H54 (cell line): ENCODE data around the gene CRHR2.

Source experiments
- DNase-seq: peaks from one replicate; pipeline ENCODE4 v3.0.0; 2011; ENCODE audit warnings: low spot score, mixed read lengths; ENCODE audit not compliant: insufficient read length
- FAIRE-seq: peaks from 3 replicates; lab custom pipeline; 2011; peaks lifted over from hg19 to GRCh38; lab: Jason Lieb, UNC
- POLR2A ChIP-seq: IDR thresholded peaks from 2 replicates; pipeline ENCODE4 v1.6.1; 2011; ENCODE audit warnings: low read depth, mild to moderate bottlenecking, low read length

Gene CRHR2

DNA sequence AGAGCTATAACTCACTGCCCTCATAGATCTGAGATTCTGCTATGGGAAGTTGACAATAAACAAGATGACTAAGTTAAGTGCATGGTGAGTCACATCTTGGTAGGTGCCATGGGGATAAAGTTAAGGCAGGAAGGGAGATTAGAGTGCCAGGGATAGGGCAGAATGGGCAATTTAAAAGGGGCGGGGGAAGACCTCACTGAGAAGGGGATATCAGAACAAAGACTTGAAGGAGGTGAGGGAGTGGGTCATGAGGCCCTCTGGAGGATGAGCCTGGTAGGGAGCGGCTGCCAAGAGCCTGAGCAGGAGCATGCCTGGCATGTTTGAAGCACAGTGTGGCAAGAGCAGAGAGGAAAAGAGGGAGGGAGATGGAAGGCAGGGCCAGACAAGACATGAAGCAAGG lies 34.9 kb upstream of the CRHR2 start:
- FAIRE-seq: no peak
- peak; percentile 75 for DNase-seq

GRCh38 chr7:30714129-30714528 lies 31.9 kb upstream of the CRHR2 start:
- TF ChIP-seq POLR2A: no peak
- DNase-seq (no peak), FAIRE-seq (no peak)

More for the DNA sequence above, 34.9 kb upstream of the CRHR2 start:
- no peak for TF ChIP-seq POLR2A

DNA sequence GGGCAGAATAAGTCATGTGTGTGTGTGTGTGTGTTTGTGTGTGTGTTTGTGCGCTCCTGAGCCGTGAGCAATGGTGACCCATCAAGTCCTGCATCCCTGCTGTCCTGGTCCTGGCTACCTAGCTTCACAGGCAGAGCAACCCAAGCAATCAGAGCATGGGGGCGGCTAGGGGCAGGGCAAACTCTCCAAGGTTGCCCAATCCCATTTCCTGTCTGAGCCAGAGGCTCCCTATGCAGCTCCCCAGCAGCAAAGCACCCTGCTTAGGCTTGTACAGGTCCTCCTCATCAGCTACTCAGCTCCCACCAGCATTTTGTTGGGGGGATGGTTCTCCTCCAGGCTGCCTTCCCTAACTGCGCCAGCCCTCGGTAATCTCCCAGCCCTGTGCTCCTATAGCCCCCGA lies 31.1 kb upstream of the CRHR2 start:
- no peak for FAIRE-seq
- DNase-seq: no peak
- TF ChIP-seq POLR2A: no peak

DNA sequence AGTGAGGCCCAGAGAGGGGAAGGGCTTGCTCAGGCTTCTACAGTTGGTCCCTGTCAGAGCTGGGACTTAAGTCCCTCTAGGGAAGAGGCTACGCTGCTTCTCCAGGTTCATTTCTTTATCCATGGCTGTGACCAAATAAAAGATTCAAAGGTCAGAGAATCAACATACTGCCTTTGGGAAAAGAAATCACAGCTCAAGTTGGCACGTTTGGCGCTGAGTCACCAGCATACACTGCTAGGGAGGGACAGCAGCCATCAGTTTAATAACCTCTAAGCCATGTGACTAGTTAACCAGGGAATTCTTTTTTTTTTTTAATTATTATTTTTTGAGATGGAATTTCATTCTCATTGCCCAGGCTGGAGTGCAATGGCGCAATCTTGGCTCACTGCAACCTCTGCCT lies 28.4 kb upstream of the CRHR2 start:
- no peak for FAIRE-seq
- TF ChIP-seq POLR2A: no peak
- no peak for DNase-seq

GRCh38 chr7:30709549-30709948 lies 27.3 kb upstream of the CRHR2 start:
- DNase-seq (no peak), FAIRE-seq (no peak)
- TF ChIP-seq POLR2A: no peak

DNA sequence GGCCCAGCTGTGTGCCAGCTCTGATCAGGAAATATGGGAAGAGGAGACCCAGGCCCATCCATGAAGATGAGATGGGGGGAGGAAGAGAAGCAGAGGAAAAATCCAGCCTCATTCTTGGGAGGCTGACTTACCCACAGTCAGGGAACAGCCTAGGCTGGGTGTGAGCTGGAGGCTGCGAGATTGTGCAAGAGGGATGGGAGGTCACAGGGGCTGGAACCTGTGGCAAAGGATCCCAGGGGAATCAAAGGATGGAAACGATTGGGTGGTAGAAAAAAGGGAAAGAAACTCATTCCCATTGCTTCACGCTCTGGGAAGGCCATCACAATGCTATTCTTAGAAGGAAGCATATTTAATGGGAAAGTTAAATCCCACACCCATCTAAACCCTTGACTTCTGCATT lies 26.7 kb upstream of the CRHR2 start:
- DNase-seq (no peak), FAIRE-seq (no peak)
- no peak for TF ChIP-seq POLR2A

DNA sequence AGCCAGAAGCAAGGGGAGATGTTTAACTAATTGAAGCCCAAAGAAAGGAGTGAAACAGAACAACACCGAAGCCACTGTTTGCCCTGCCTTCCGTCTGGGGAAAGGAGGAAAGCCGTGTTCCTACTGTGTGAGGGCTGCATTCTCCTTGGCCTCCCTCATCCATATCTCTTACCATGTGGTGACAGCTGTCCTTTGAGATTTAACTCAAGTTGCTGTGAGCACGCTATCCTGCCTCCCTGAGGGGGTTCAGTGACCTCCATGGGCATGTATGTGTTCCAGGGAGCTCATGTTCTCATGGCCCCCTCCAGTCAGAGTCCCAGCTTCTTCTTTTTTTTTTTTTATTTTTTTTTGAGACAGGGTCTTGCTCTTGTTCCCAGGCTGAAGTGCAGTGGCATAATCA lies 26.2 kb upstream of the CRHR2 start:
- FAIRE-seq (no peak), DNase-seq (no peak)
- TF ChIP-seq POLR2A: no peak

GRCh38 chr7:30707391-30708357 lies 25.4 kb upstream of the CRHR2 start:
- DNase-seq: no peak
- no peak for FAIRE-seq
- no peak for TF ChIP-seq POLR2A

DNA sequence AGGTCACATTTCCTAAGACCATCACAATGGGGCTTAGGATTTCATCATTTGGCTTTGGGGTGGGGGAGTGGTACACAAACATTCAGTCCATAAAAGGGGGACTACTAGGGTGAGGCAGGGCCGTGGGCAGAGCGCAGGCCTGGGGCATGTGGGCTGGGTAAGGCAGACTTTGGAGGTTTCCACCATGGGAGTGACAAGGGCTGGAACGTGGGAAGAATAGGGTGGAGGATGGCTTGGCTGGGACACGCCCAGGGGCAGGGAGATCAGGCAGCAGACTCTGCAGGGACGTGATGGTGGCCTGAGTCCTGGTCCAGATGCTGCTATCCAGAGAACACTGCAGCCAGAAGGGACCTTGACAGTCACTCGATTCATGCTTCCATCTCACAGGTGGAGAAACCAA lies 24.7 kb upstream of the CRHR2 start:
- TF ChIP-seq POLR2A: no peak
- FAIRE-seq: no peak
- no peak for DNase-seq

DNA sequence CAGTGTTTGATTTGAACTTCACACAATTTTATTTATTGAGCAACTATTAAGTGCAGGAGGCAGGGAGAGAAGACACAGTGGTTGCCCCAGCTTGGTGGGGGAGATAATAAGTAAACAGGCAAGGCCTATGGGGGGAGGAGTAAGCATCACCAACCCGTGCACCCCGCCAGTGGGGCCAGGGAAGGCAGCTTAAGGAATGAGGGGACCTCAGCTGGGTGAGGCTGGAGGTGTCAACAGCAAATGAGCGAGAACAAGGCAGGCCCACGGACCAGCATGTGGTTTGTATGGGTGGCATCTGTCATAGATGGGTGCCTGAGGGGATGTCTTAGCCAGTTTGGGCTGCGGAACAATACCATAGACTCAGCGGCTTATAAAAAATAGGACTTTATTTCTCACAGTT lies 24.1 kb upstream of the CRHR2 start:
- DNase-seq: no peak
- no peak for FAIRE-seq
- TF ChIP-seq POLR2A: no peak

GRCh38 chr7:30705596-30705995 lies 23.3 kb upstream of the CRHR2 start:
- DNase-seq (no peak), FAIRE-seq (no peak)
- TF ChIP-seq POLR2A: no peak

- no peak for FAIRE-seq
- no peak for DNase-seq
Measured at GRCh38 chr7:30705008-30705407, 22.8 kb upstream of the CRHR2 start.

DNA sequence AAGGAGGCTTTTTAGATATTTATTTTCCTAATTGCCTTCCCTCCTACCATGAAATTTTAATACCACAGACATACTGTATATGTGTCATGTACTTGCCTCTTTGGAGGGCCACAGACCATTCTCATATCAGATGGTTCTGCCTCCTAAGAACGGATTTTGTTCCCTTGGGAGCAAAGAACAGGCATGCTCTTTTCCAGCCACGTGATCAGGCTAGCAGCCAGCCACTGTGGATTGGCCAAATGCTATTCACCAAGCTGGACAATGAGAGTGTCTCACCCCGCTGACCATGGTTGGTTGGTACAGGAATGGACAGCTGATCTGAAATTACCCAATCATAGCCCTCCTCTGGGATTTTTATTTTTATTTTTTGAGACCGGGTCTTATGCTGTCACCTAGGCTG lies 21.5 kb upstream of the CRHR2 start:
- no peak for FAIRE-seq
- TF ChIP-seq POLR2A: no peak
- no peak for DNase-seq

More at GRCh38 chr7:30705008-30705407, 22.8 kb upstream of the CRHR2 start:
- TF ChIP-seq POLR2A: no peak

DNA sequence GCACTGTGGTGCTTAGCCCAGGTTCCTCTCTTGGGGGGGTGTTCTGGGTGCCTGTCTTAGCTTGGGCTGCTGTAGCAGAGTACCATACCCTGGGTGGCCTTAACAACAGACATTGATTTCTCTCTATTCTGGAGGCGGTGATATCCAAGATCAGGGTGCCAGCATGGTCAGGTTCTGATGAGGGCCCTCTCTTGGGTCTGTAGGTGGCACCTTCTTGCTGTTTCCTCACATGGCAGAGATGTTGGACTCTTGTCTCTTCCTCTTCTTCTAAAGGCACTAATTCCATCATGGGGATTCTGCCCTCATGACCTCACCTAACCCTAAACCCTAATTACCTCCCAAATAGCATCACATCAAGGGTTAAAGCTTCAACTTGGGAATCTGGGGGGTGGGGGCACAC lies 19.9 kb upstream of the CRHR2 start:
- no peak for DNase-seq
- no peak for FAIRE-seq
- no peak for TF ChIP-seq POLR2A

- DNase-seq (no peak), FAIRE-seq (no peak)
- TF ChIP-seq POLR2A: no peak
Measured at GRCh38 chr7:30700941-30701340, 18.7 kb upstream of the CRHR2 start.
